ENCODE measurements around the gene DLG2.

- no peak for TF ChIP-seq POLR2A (IDR thresholded peaks at IDR 0.05; ENCODE audit: low read depth, low read length)
- TF ChIP-seq CTCF (conservative IDR thresholded peaks at IDR 0.05; ENCODE audit: low read depth, low read length): no peak
- no peak for TF ChIP-seq RCOR1 (IDR thresholded peaks at IDR 0.05; ENCODE audit: insufficient replicate concordance, low read length)
- no peak for TF ChIP-seq ELK1 (IDR thresholded peaks at IDR 0.05; ENCODE audit: borderline replicate concordance, low read depth, low read length)
- no peak for TF ChIP-seq RAD21 (IDR thresholded peaks at IDR 0.05; ENCODE audit: low read length)
- TF ChIP-seq NFE2L2 (IDR thresholded peaks at IDR 0.05; ENCODE audit: low read depth, low read length): no peak
- no peak for TF ChIP-seq USF2 (IDR thresholded peaks at IDR 0.05; ENCODE audit: low read depth, low read length)
- no peak for TF ChIP-seq SMC3 (IDR thresholded peaks at IDR 0.05; ENCODE audit: low read depth, low read length)
- TF ChIP-seq BHLHE40 (IDR thresholded peaks at IDR 0.05; ENCODE audit: low read depth, low read length): no peak
- no peak for TF ChIP-seq MAZ (IDR thresholded peaks at IDR 0.05; ENCODE audit: borderline replicate concordance, low read depth, low read length)
- TF ChIP-seq CHD1 (IDR thresholded peaks at IDR 0.05; ENCODE audit: low read depth, low read length): no peak
These were observed 1432.4 kb downstream of the DLG2 start for GRCh38 chr11:84194696-84195095.

Data from IMR-90 (cell line).